SK-MEL-5 (cell line): Measurements from ENCODE around the gene SRC. TPM values are rescaled to one million over a fixed set of nuclear protein-coding genes. Genes with fewer than 3 reads are reported as not detected.

Source experiments
- DNase-seq: peaks from one replicate; pipeline ENCODE4 v3.0.0-alpha.2; 2016; ENCODE audit warnings: low read depth, low spot score
- in situ Hi-C: cut with HindIII; loops from 2 replicates; pipeline ENCODE4 v1.10.0; 2016; ENCODE audit warnings: low sequenced_read_pairs, high pct_unique_total_duplicates, low pct_unique_long_range_greater_than_20kb
- total RNA-seq: library from RNA; depleted of rRNA; stranded (reverse); fragments of >200 nt; shearing (Covaris generic); gene quantifications from 2 replicates; pipeline ENCODE4 v1.2.3, GENCODE V29; 2014

SRC gene
- total RNA-seq, 1 experiment from 2014 or later: 5.7 TPM

GRCh38 chr20:37382482-37383120 is 36.7 kb downstream of the SRC start:
- in situ Hi-C loops: no loop called here
- no peak for DNase-seq

DNA sequence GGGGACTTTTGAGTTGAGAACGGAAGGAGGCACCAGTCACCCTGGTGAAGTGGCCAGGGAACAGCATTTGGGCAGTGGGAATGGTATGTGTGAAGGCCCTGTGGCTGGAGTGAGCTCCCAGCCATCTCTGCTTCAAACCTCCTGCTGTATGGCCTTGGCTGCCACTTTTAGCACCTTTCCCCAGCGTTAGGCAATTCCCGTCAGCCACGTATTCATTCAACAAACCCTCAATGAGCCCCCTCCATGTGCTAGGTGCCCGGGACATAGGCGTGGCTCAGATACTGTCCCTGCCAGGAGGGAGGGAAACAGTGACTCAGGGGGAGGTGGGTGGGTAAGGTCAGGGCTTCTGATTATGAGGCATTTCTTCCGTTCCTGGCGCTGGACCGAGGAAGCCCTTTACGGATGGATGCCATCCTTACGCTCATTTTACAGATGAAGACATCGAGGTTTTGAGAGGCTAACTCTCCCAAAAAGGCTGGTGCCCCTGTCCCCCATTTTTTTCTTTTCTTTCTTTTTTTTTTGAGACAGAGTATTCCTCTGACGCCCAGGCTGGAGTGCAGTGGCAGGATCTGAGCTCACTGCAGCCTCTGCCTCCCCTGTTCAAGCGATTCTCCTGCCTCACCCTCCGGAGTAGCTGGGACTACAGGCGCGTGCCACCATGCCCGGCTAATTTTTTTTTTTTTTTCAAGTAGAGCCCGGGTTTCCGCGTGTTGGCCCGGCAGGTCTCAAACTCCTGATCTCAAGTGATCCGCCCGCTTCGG is 37.5 kb downstream of the SRC start:
- in situ Hi-C loops: no loop called here
- no peak for DNase-seq

DNA sequence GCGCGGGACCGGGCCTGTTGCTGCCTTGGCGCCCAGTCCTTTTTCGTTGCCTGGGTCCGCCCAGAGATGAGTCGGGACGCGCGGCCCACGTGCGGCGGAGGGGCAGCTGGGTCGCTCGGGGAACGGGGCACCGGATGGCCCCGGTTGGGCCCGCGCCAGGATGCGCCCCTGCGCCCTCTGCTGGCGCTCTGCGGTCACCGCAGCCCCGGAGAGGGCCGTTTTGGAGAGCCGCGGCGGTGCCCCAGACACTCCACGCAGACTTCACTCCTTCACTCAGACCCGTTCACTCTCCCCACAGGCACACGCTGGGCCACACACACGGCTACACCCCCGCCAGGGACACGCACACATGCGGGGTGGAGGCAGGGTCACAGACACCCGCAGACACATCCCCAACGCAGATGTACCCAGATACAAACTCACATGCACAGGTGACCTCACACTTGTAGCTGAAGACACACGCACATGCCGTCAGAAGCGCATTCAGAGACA is 38.8 kb downstream of the SRC start:
- DNase-seq: peak; percentile 41

DNA sequence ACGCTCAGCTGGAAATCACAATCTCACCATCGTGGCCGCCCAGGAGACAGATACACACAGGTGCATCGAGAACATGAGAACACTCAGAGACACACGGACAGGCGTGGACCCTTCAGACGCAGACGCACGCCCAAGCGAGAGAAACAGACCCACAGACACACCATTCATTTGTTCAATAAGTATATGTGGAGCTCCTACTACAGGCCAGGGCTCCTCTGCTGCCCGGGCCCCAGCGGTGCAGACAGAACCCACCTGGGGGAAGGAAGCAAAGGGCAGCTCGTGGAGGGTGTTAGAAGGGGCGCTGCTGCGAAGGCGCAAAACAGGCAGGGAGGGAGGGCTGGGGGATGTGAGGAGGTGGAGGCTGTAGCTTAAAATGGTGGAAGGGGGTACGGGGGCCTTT is 39.2 kb downstream of the SRC start:
- no peak for DNase-seq
- in situ Hi-C loops: no loop called here

More for the DNA sequence above, 38.8 kb downstream of the SRC start:
- in situ Hi-C loops: no loop called here

GRCh38 chr20:37385659-37386504 is 39.9 kb downstream of the SRC start:
- no peak for DNase-seq
- in situ Hi-C loops: no loop called here

DNA sequence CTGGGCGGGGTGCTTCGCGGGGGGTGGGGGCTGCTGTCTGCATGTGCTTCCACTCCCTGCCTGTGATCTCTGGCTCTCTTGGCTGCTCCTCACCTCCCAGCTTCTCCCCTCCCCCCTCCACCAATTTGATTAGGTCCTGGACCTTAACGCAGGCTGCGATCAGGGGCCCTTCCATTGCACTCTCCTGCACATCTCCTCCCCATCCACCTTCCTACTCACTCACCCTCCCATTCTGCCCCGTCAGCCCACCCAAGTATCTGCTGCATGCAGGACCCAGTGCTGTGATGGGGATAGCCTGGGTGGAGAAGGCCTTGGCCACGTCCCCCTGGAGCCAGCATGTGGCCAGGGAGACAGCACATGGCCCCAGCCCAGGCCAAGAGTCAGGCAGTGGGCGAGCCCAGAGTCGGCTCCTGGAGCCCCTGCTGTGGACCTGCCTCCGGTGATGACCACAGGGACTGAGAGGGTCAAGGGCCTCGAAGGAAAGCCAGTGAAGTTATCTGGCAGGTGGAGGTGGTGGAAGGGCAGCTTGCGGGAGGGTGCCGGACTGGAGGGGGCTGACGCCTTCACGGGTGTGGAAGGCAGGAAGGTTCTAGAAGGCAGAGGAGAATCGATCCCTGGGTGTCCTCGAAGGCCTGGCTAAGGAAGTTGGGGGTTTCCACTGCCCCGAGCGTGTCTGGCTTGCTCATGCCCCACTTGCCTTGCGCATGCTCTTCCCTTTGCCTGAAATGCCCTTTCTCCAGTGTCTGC is 40.7 kb downstream of the SRC start:
- in situ Hi-C loops: no loop called here
- DNase-seq: no peak

DNA sequence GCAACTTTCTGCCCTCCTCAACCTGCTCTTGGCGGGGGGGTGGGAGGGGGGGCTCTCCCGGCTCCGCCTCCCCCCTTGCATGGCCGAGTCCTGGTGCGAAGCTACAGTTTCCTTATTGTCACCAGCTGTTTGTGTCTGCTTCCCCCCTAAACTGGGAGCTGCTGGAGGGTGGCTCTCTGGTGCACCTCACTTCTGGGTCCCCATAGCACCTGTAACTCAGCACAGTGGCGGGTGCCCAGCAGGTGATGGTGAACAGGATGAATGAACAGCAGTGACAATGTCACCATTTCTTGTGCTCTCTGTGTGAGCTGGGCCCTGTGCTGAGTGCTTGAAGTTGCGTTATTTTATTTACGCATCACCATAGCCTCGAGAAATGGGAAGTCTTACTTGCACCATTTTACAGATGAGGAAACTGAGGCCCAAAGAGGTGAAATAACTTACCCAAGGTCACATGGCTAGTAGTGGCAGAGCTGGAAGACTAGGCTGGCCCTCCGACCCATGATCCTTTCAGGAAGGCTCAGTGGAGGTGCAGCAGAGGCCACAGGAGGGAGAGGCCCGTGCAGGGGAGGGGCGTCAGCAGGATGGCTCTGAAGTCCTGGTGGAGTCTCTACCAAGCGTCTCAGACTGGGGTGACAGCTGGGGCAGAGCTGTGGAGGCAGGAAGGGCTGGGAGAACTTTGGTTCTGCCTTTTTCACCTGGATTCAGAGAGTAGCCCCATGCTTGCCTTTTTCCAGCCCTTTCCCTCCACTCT is 41.8 kb downstream of the SRC start:
- in situ Hi-C loops: no loop called here
- DNase-seq: no peak

DNA sequence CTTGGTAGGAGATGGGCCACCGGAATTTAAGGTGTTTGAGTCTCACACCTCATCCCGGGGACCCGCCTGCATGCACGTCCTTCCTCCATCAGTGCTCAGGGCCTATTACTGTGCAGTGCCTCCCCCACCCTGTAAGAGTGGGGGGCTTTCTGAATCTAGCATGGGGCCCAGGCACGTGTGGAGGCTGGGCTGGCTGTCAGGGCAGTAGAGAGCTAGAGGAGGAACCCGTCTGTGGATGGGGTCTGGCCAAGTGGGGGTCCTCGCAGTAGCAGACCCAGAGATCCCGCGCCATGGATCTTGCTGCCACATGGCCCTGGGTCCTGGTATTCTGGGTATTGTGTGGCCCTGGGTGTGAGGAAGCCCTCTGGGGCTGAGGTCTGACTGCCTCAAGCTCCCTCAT is 42.9 kb downstream of the SRC start:
- no peak for DNase-seq
- in situ Hi-C loops: no loop called here

GRCh38 chr20:37389241-37389747 is 43.4 kb downstream of the SRC start:
- in situ Hi-C loops: no loop called here
- no peak for DNase-seq

DNA sequence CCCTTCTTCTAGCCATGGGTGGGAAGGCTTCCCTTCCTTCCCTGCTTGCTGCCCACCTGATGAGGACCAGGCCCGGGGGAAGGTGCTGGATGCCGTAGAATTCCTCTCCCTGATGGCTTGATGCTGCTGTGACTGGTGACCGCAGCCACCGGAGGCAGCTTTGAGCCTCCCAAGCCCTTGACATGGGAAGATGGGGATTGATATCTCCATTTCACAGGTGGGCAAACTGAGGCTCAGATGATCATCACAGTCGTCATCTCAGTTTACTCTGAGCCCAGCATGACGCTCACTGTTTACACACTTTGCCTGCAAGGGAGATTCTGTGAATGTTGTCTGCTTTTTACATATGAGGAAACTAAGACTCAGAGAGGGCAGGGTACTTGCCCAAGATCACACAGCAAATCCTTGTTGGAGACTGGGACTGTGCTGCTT is 43.9 kb downstream of the SRC start:
- in situ Hi-C loops: no loop called here
- no peak for DNase-seq

DNA sequence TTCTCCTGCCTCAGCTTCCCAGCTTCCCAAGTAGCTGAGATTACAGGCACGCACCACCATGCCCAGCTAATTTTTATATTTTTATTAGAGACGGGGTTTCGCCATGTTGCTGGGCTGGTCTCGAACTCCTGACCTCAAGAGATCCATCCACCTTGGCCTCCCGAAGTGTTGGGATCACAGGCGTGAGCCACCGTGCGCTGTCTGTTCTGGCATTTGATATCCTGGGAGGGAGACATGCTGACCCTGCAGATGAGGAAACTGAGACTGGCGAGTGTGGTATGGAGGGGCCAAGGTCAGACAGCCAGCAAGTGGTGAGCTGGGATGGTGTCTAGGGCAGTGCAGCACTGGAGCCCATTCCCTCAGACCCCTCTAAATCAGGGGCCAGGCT is 44.6 kb downstream of the SRC start:
- no peak for DNase-seq
- in situ Hi-C loops: no loop called here

- in situ Hi-C loops: no loop called here
- no peak for DNase-seq
These were observed 45.1 kb downstream of the SRC start for GRCh38 chr20:37390891-37391525.

DNA sequence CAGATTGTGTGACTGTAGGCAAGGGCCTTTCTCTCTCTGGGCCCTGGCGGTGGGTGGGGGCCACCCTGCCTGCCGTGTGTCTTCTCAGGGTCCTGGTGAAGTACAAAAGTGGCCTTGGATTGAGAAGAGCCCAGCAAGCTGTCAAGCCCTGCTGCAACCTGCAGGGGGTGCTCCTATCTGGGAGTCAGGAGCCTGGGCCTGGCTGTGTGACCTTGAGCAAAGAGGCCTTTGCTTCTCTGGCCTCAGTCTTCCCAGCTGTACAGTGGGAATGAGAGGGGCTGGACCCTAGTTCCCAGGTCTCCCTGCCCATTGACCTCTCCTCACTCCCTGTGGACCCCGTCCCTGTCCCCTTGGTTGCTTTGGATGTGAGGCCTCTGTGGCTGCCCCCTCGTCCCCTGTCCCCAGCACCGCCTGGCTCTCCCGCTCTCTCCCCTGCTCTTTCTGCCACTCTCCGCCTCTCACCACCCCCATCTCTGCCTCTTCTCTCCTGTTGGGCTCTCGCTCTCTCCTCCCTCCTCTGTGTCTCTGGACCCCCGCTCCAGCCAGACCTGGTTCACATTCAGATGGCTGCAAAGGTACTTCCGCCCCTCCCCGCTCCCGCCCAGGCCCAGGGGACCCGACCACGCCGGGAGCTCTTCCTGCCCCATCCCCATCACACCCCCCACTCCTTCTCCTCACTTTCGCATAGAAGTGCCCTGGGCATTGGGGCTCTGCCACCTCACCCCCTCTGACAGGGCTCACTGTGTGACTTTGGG is 46.7 kb downstream of the SRC start:
- in situ Hi-C loops: no loop called here
- DNase-seq: peak; percentile 61

DNA sequence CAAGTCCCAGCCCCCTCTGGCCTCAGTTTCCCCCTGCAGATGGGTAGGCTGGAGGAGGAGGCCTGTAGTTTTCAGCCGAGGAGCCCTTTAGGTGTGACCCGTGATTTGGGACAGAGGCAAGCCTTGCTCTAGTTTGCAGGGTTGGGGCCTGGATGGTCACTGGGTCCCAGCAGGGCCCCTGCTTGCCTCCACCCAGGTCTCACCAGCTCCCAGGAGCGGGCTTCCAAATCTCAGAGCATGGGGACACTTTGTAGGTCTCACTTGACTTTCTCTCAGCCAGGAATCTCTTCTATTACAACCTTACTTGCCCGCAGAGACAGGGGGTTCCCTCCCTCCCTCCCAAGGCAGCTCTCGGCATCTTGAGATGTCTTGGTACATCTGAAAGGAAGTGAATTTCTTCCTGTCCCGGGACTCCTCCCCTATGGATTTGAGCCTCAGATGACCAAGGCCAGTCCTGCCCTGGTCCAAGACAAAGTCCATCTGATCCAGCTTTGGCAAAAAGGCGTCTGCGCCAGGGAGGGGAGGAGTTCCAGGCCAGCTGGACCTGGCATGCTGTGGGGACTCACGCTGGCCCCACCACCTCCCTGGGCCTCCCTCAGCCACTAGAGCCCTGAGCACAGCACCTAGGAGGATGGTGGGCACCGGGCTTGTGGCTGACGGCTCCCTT is 47.4 kb downstream of the SRC start:
- in situ Hi-C loops: no loop called here

DNA sequence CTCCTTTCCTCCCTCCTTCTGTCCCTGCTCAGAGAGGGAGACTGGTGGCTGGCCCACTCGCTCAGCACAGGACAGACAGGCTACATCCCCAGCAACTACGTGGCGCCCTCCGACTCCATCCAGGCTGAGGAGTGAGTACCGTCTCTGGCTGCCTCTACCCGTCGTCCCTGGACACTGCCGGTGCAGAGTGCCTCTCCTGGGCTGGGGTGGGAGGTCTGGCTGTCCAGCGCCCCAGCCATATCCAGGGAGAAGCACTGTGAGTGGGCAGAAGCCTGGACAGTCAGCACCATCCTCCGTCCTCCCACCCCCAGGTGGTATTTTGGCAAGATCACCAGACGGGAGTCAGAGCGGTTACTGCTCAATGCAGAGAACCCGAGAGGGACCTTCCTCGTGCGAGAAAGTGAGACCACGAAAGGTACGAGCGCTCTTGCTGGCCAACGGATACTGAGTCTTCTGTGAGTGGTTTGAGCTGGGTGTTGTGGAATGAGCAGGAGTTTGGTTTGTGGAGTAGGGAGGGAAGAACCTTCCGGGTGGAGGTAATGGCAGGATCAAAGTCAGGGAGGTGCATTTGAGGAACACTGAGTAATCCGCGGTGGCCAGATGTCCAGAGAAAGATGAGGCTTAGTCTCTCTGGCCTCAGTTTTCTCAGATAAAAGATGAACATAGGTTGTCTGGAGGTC is 48.1 kb downstream of the SRC start:
- in situ Hi-C loops: no loop called here
- DNase-seq: no peak

More for the DNA sequence above, 47.4 kb downstream of the SRC start:
- DNase-seq: no peak
